Liver (tissue), 3 donors: ENCODE results near the gene SARDH.

ENCODE experiments used
- CTCF ChIP-seq: fragments of 150-350 bp; IDR thresholded peaks from 2 replicates; pipeline ENCODE4 v1.5.1; 2017; ENCODE audit warnings: improper control_type of control experiment, low read depth, low read length; ENCODE audit not compliant: missing input control
- MAX ChIP-seq: IDR thresholded peaks from 2 replicates; pipeline ENCODE4 v1.6.1; 2016; ENCODE audit warnings: antibody characterized with exemption
- TF ChIP-seq, protein P1 (sequence below): IDR thresholded peaks from 2 replicates; pipeline ENCODE4 v1.6.1; 2016; ENCODE audit warnings: antibody characterized with exemption
- donor health status: healthy.
- donor health status: healthy.

DNA sequence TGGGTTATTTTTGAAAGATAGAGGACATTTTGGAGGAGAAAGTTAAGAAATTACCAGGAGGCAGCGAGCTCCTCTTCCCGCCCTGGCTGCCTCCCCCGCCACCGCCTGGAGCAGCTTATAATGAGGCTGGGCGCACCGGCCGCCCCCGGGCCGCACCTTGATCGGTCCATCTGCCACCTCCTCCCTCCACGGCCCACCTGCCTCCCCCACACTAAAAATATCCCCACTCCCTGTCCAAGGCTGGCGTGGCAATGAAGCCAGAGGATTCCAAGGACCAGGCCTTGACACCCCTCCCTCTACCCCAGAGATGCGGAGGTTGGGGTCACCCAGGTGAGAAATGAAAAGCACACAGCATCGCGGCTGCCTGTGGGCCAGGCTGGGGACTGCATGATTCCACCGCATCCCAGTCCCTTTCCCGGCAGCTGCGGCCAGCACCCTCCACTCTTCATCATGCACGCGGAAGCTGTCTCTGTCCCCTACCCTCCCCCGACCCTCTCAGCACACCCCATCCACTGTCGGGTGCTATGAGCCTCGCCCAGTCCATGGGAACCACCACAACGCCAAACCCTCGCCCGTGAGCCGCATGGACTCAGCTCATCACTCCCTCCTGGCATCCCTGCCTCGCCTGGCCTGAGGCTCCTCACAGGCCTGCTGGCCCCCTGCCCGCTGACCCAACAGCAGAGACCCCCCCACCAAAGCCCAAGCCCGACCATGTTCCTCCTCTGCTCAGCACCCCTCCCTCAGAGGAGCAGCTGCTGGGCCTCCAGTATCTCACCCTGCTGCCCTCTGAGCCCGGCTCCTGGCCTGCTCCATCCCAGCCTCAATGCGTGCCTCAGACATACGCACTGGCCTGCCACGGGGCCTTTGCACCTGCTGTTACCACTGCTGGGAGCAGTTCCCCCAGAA, 50.0 kb downstream of the SARDH start:
- TF ChIP-seq CTCF (no peak), MAX (no peak)
- TF ChIP-seq, protein P1, sequence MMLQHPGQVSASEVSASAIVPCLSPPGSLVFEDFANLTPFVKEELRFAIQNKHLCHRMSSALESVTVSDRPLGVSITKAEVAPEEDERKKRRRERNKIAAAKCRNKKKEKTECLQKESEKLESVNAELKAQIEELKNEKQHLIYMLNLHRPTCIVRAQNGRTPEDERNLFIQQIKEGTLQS, result no peak
